Transverse colon (tissue), 4 donors: ENCODE measurements around the gene NUP210. TPM values are rescaled to one million over a fixed set of nuclear protein-coding genes. Genes with fewer than 3 reads are reported as not detected.

Experiments used
- DNase-seq: peaks from one replicate; pipeline ENCODE4 v3.0.0-alpha.2; 2019
- H3K27ac ChIP-seq, 4 donors: fragments of 200-600 bp; sonication (generic); 2 replicates each; pipeline ENCODE4 v1.5.1; 2016 to 2018; ENCODE audit warnings: inconsistent platforms in 4 of 4
- H3K27me3 ChIP-seq: fragments of 200-600 bp; sonication (generic); 2 replicates; pipeline ENCODE4 v1.5.1; 2017; ENCODE audit warnings: inconsistent platforms
- H3K36me3 ChIP-seq, 4 donors: fragments of 200-600 bp; sonication (generic); 2 replicates each; pipeline ENCODE4 v1.5.1; 2017 to 2019; ENCODE audit warnings: inconsistent platforms in 4 of 4
- H3K4me1 ChIP-seq, 4 donors: fragments of 200-600 bp; sonication (generic); 2 replicates each; pipeline ENCODE4 v1.5.1; 2017 to 2020; ENCODE audit warnings: inconsistent platforms in 4 of 4
- H3K4me3 ChIP-seq, 4 donors: fragments of 200-600 bp; sonication (generic); 1 replicate in 1 of 4; 2 replicates in 3 of 4; pipeline versions ENCODE4 v1.5.1 to v1.6.1; 2017 to 2019; ENCODE audit warnings: inconsistent platforms in 4 of 4
- H3K9me3 ChIP-seq, 2 donors: fragments of 200-600 bp; sonication (generic); 2 replicates each; pipeline ENCODE4 v1.5.1; 2017 to 2019; ENCODE audit warnings: inconsistent platforms in 2 of 2
- CTCF ChIP-seq, 5 experiments: fragments of 200-600 bp in 3 of 5; fragments of 450-650 bp in 2 of 5; sonication (generic) in 3 of 5; IDR thresholded peaks; 1 replicate in 2 of 5; 2 replicates in 3 of 5; pipeline ENCODE4 v1.5.1; 2016 to 2017; ENCODE audit warnings: antibody characterized with exemption in 5 of 5, inconsistent platforms in 3 of 5, mild to moderate bottlenecking in 2 of 5, moderate library complexity in 1 of 5
- EP300 ChIP-seq: sonication (generic); formaldehyde crosslinking; IDR thresholded peaks from one replicate; pipeline ENCODE4 v1.6.1; 2017; ENCODE audit warnings: antibody characterized with exemption, low read depth
- POLR2A ChIP-seq: fragments of 450-650 bp; IDR thresholded peaks from one replicate; pipeline ENCODE4 v1.6.1; 2016; ENCODE audit warnings: antibody characterized with exemption, mild to moderate bottlenecking, moderate library complexity
- POLR2AphosphoS5 ChIP-seq, 3 donors: sonication (generic); formaldehyde crosslinking; IDR thresholded peaks; one replicate each; pipeline ENCODE4 v1.6.1; 2016; ENCODE audit warnings: antibody characterized with exemption in 3 of 3
- WGBS, 2 donors: methylation state at CpG; one replicate each; pipeline ENCODE4 v1.1.5; 2018; ENCODE audit warnings: low coverage in 1 of 2; 5-methylcytosine and 5-hydroxymethylcytosine counted together
- in situ Hi-C, 4 donors: fragments of 200-750 bp; cut with MboI; loops; one replicate each; pipeline versions ENCODE4 v1.15.0 to v1.15.1; 2017; ENCODE audit warnings: low sequenced_read_pairs in 3 of 4, low pct_ligation_motif_present in 1 of 4, low pct_unique_long_range_greater_than_20kb in 1 of 4
- intact Hi-C: fragments of 100-400 bp; cut with DNase I; formaldehyde crosslinking; loops from one replicate; pipeline ENCODE4 v1.15.1; 2023; ENCODE audit warnings: low total_unique reads
- total RNA-seq, 4 donors: library from RNA; depleted of rRNA; stranded (reverse); fragments of >200 nt; gene quantifications; one replicate each; pipeline ENCODE4 v1.1.0, GENCODE V29; 2016

NUP210 gene
- total RNA-seq, 4 donors from 2014 or later: 6.0 to 202 (median 14.6) TPM

DNA sequence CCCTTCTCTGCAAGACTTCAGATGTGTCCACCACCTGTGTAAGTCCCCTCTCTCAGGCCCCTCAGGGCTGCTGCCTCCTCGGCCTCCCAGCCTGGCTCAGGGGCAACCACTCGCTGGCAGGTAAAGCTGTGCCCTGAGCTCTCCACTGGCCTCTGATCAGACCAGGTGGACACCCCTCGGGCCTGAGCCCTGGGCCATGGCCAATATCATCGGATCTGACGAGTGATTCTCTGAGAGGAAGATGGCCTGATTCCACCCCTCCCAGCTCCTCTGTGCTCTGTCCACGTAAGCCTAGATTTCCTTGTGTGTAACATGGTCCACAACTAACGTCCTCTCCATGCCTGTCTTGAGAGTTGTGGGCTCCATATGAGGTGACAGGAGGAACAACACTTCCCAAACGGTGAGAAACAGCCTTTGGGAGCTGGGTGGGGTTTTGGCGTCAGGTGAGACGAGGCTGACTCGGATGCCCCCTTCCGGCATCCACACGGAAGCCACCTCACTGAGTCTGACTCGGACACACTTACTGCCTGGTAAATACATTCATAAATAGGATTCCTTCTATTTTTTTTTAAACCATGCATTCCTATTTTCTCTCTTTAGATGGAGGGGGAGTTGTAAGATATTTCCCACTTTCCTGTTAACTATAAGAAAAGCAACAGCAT lies 86.8 kb downstream of the NUP210 start:
- H3K9me3 ChIP-seq: no peaks in the 10 kb centered on the region
- H3K4me3 ChIP-seq: no peak overlapping the region
- H3K36me3 ChIP-seq: no peaks in the 10 kb centered on the region
- intact Hi-C loops: no loop called here
- TF ChIP-seq POLR2A (no peak), EP300 (no peak), CTCF (IDR thresholded peaks at IDR 0.05) (no peak), POLR2AphosphoS5 (IDR thresholded peaks at IDR 0.05) (no peak)
- in situ Hi-C loops: no loop called here
- no peak for DNase-seq
- 89% methylated on average over 14 of the region's 14 CpGs; no CpG with 5 or more reads in 1 of the 2 donors for WGBS, 2 donors
- peak overlapping the region in 2 of 4 donors; percentile 29 to 51 for H3K27ac ChIP-seq
- no peaks in the 10 kb centered on the region for H3K4me1 ChIP-seq
- no peaks in the 10 kb centered on the region for H3K27me3 ChIP-seq

GRCh38 chr3:13332740-13333139 lies 87.4 kb downstream of the NUP210 start:
- Histone ChIP-seq H3K27me3 (no peaks in the 10 kb centered on the region), H3K4me3 (no peak overlapping the region), H3K27ac (peak overlapping the region in 2 of 4 donors; percentile 29 to 51), H3K9me3 (no peaks in the 10 kb centered on the region), H3K4me1 (no peaks in the 10 kb centered on the region), H3K36me3 (no peaks in the 10 kb centered on the region)
- in situ Hi-C loops (no loop called here), intact Hi-C loops (no loop called here)
- TF ChIP-seq CTCF (IDR thresholded peaks at IDR 0.05) (no peak), EP300 (no peak), POLR2AphosphoS5 (IDR thresholded peaks at IDR 0.05) (no peak), POLR2A (no peak)
- 76 to 83% methylated on average over 1 to 6 of the region's 6 CpGs for WGBS, 2 donors
- no peak for DNase-seq

GRCh38 chr3:13332158-13332557 lies 88.0 kb downstream of the NUP210 start:
- no peaks in the 10 kb centered on the region for H3K27me3 ChIP-seq
- peak overlapping the region in 2 of 4 donors; percentile 17 to 67 for H3K27ac ChIP-seq
- intact Hi-C loops: no loop called here
- DNase-seq: peak; percentile 63
- WGBS, 2 donors: 77 to 92% methylated on average over 2 to 8 of the region's 8 CpGs
- no peaks in the 10 kb centered on the region for H3K9me3 ChIP-seq
- no peak overlapping the region for H3K4me3 ChIP-seq
- no peaks in the 10 kb centered on the region for H3K36me3 ChIP-seq
- TF ChIP-seq POLR2A: no peak
- no peak for TF ChIP-seq CTCF (IDR thresholded peaks at IDR 0.05)
- TF ChIP-seq EP300: no peak
- peak in 1 of 3 donors; percentile 58 for TF ChIP-seq POLR2AphosphoS5 (IDR thresholded peaks at IDR 0.05)
- in situ Hi-C loops: no loop called here
- H3K4me1 ChIP-seq: no peaks in the 10 kb centered on the region

DNA sequence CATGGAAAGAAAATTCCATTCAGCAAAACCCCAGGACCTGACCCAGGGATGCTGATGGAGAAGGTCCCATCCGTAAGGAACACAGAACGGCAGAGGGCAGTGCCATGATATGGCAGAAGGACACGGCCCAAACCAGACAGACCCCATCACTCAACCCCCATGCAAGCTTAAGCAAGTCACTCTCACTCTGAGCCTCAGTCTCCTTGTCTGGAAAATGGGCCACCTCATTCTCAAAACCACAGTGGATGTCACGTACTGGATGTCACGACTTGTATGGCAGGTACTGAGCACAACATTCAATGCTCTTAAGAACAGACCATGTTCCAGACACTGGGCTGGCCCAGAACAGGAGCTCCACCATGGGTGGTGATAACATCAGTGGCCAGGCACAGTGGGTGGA lies 90.4 kb downstream of the NUP210 start:
- TF ChIP-seq EP300 (no peak), POLR2AphosphoS5 (IDR thresholded peaks at IDR 0.05) (no peak)
- WGBS, 2 donors: 88 to 90% methylated on average over 2 to 5 of the region's 5 CpGs
- intact Hi-C loops: no loop called here
- Histone ChIP-seq H3K4me3 (no peak overlapping the region), H3K9me3 (no peaks in the 10 kb centered on the region), H3K36me3 (no peaks in the 10 kb centered on the region), H3K27ac (no peak overlapping the region), H3K27me3 (no peaks in the 10 kb centered on the region), H3K4me1 (peaks cover 0 to 4% (median 0%) of the 10 kb centered on the region in 4 donors)
- DNase-seq: no peak
- in situ Hi-C loops: no loop called here
